Measurements from ENCODE around the gene TBC1D10A. TPM values are rescaled to one million over a fixed set of nuclear protein-coding genes. Genes with fewer than 3 reads are reported as not detected.
A peak's percentile ranks its signal among the peaks of the same experiment; 100 is the strongest.

Gene TBC1D10A
- total RNA-seq, 2 experiments from 2014 or later: 38.9 to 41.8 TPM

- H3K4me3 Mint-ChIP-seq: peak overlapping the region; percentile 60
- peaks cover 63% of the 10 kb centered on the region for H3K36me3 Mint-ChIP-seq (ENCODE audit: low read depth)
- H3K9me3 Mint-ChIP-seq: no peaks in the 10 kb centered on the region
- H3K9me3 ChIP-seq (ENCODE audit: control insufficient read depth in 1 of 2, insufficient read depth in 1 of 2, low read length in 2 of 2): no peaks in the 10 kb centered on the region
- CTCF ChIA-PET: interaction anchor here (4.3 kb wide), 1 partner anchor 27 kb away, joined by 28 read pairs; the partner anchor contains the start of gene CASTOR1
- peak overlapping the region; percentile 84 for H3K27ac Mint-ChIP-seq
- TF ChIP-seq, protein P1, sequence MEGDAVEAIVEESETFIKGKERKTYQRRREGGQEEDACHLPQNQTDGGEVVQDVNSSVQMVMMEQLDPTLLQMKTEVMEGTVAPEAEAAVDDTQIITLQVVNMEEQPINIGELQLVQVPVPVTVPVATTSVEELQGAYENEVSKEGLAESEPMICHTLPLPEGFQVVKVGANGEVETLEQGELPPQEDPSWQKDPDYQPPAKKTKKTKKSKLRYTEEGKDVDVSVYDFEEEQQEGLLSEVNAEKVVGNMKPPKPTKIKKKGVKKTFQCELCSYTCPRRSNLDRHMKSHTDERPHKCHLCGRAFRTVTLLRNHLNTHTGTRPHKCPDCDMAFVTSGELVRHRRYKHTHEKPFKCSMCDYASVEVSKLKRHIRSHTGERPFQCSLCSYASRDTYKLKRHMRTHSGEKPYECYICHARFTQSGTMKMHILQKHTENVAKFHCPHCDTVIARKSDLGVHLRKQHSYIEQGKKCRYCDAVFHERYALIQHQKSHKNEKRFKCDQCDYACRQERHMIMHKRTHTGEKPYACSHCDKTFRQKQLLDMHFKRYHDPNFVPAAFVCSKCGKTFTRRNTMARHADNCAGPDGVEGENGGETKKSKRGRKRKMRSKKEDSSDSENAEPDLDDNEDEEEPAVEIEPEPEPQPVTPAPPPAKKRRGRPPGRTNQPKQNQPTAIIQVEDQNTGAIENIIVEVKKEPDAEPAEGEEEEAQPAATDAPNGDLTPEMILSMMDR (IDR thresholded peaks at IDR 0.05): no peak
- no peak for ATAC-seq (ENCODE audit: poor library complexity)
- H3K36me3 ChIP-seq (ENCODE audit: insufficient read depth, low read length): peaks cover 46% of the 10 kb centered on the region
- peak overlapping the region; percentile 43 to 69 for H3K27ac ChIP-seq (ENCODE audit: low read depth in 1 of 2, low read length in 2 of 2)
- H3K4me1 Mint-ChIP-seq (ENCODE audit: low read depth): peaks cover 96% of the 10 kb centered on the region
- no peak overlapping the region for H3K4me3 ChIP-seq (ENCODE audit: low read length)
- POLR2A ChIA-PET: interaction anchor here (0.6 to 6.4 kb wide), 5 partner anchors 9 to 833 kb away, joined by 4 to 66 read pairs (median 31); partner anchors contain the start of genes CASTOR1, CCDC157, SF3A1 and TBC1D10A
- no peaks in the 10 kb centered on the region for H3K27me3 ChIP-seq (ENCODE audit: control insufficient read depth in 1 of 2, insufficient read depth in 2 of 2, low read length in 2 of 2)
- H3K27me3 Mint-ChIP-seq: no peaks in the 10 kb centered on the region
- DNase-seq: no peak
- peaks cover 99% of the 10 kb centered on the region for H3K4me1 ChIP-seq (ENCODE audit: insufficient read depth, low read length)
- intact Hi-C loops (cut with DNase I, micrococcal nuclease): no loop called here
These were observed 10.7 kb downstream of the TBC1D10A start for GRCh38 chr22:30315962-30316576.

GRCh38 chr22:30314915-30315314 is 11.8 kb downstream of the TBC1D10A start:
- H3K9me3 Mint-ChIP-seq: no peaks in the 10 kb centered on the region
- ChIA-PET CTCF (interaction anchor here (4.3 kb wide), 1 partner anchor 26 kb away, joined by 28 read pairs; the partner anchor contains the start of gene CASTOR1), POLR2A (interaction anchor here (2.0 to 6.4 kb wide), 4 partner anchors 9 to 42 kb away, joined by 7 to 66 read pairs (median 42); partner anchors contain the start of genes CASTOR1, CCDC157, SF3A1 and TBC1D10A)
- peaks cover 52% of the 10 kb centered on the region for H3K36me3 Mint-ChIP-seq (ENCODE audit: low read depth)
- no peaks in the 10 kb centered on the region for H3K9me3 ChIP-seq (ENCODE audit: control insufficient read depth in 1 of 2, insufficient read depth in 1 of 2, low read length in 2 of 2)
- ATAC-seq (ENCODE audit: poor library complexity) (peak; percentile 59), DNase-seq (peak in 6 of 14 experiments; percentile 29 to 85 (median 58))
- H3K4me3 Mint-ChIP-seq: peak overlapping the region; percentile 47
- peak overlapping the region; percentile 51 to 69 for H3K27ac ChIP-seq (ENCODE audit: low read depth in 1 of 2, low read length in 2 of 2)
- intact Hi-C loops (cut with DNase I, micrococcal nuclease): no loop called here
- H3K27me3 Mint-ChIP-seq: no peaks in the 10 kb centered on the region
- H3K27me3 ChIP-seq (ENCODE audit: control insufficient read depth in 1 of 2, insufficient read depth in 2 of 2, low read length in 2 of 2): no peaks in the 10 kb centered on the region
- peaks cover 35% of the 10 kb centered on the region for H3K36me3 ChIP-seq (ENCODE audit: insufficient read depth, low read length)
- H3K4me1 ChIP-seq (ENCODE audit: insufficient read depth, low read length): peaks cover 99% of the 10 kb centered on the region
- no peak overlapping the region for H3K4me3 ChIP-seq (ENCODE audit: low read length)
- TF ChIP-seq, protein P1 (IDR thresholded peaks at IDR 0.05): no peak
- peaks cover 96% of the 10 kb centered on the region for H3K4me1 Mint-ChIP-seq (ENCODE audit: low read depth)
- H3K27ac Mint-ChIP-seq: peak overlapping the region; percentile 84

DNA sequence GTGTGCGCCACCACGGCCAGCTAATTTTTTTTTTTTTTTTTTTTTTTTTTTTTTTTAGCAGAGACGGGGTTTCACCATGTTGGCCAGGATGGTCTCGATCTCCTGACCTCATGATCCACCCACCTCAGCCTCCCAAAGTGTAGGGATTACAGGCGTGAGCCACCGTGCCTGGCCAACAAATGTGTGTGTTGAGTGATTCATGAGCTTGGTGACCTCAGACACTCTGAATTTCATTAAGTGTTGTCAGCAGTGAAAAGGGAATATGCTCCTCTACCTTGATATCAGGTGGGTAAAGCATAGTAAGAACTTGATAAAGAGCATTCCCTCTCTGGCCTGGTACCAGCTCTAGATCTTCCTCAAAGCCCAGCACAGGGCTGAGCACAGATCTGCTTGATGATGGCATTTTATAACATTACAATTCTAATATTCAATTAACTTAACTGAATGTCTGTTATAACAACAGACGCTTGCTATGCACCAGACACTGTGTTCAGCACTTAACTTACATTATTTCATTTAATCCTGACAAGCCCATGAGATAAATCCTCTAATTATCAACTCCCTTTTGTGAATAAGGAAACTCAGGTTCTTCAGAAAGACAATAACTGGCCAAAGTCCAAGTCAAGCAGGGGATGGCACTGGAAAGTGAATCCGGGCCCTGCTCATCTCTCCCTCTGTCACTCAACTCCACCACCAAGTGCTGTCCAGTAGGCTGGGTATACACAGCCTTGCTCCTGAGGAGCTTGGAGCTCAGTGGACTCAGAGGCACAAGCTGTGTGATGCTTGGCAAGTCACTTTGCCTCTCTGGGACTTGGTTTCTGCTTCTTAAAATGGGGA is 13.0 kb downstream of the TBC1D10A start:
- Histone ChIP-seq H3K27ac (ENCODE audit: low read depth in 1 of 2, low read length in 2 of 2) (peak overlapping the region; percentile 39 to 69), H3K36me3 (ENCODE audit: insufficient read depth, low read length) (peaks cover 23% of the 10 kb centered on the region), H3K4me3 (ENCODE audit: low read length) (no peak overlapping the region), H3K27me3 (ENCODE audit: control insufficient read depth in 1 of 2, insufficient read depth in 2 of 2, low read length in 2 of 2) (no peaks in the 10 kb centered on the region), H3K9me3 (ENCODE audit: control insufficient read depth in 1 of 2, insufficient read depth in 1 of 2, low read length in 2 of 2) (no peaks in the 10 kb centered on the region), H3K4me1 (ENCODE audit: insufficient read depth, low read length) (peaks cover 99% of the 10 kb centered on the region)
- Mint-ChIP-seq H3K4me3 (peak overlapping the region; percentile 14), H3K36me3 (ENCODE audit: low read depth) (peaks cover 40% of the 10 kb centered on the region), H3K27me3 (no peaks in the 10 kb centered on the region), H3K4me1 (ENCODE audit: low read depth) (peaks cover 93% of the 10 kb centered on the region), H3K27ac (peak overlapping the region; percentile 84), H3K9me3 (no peaks in the 10 kb centered on the region)
- TF ChIP-seq, protein P1 (IDR thresholded peaks at IDR 0.05): no peak
- no peak for ATAC-seq (ENCODE audit: poor library complexity)
- DNase-seq: no peak
- CTCF ChIA-PET: interaction anchor here (1.2 to 4.3 kb wide), 2 partner anchors 9 to 24 kb away, joined by 6 to 28 read pairs; partner anchors contain the start of gene CASTOR1
- POLR2A ChIA-PET: interaction anchor here (0.5 to 6.4 kb wide), 7 partner anchors 8 to 125 kb away, joined by 3 to 66 read pairs (median 11); partner anchors contain the start of genes CASTOR1, CCDC157, SF3A1 and TBC1D10A
- intact Hi-C loops (cut with DNase I, micrococcal nuclease): loop anchor here in 1 of 2 experiments (2.0 kb wide), 1 partner anchor 17 kb away; no protein-coding TSS in a partner anchor

Measured in CD4-positive, alpha-beta T cell (primary cell).